ENCODE results near the gene ZNF792. TPM values are rescaled to one million over a fixed set of nuclear protein-coding genes. Genes with fewer than 3 reads are reported as not detected.

ZNF792 gene
- total and polyA plus RNA-seq, 2 of the 4 experiments (the other 2 are of a cell fraction), result 1.5 to 4.8 TPM

DNA sequence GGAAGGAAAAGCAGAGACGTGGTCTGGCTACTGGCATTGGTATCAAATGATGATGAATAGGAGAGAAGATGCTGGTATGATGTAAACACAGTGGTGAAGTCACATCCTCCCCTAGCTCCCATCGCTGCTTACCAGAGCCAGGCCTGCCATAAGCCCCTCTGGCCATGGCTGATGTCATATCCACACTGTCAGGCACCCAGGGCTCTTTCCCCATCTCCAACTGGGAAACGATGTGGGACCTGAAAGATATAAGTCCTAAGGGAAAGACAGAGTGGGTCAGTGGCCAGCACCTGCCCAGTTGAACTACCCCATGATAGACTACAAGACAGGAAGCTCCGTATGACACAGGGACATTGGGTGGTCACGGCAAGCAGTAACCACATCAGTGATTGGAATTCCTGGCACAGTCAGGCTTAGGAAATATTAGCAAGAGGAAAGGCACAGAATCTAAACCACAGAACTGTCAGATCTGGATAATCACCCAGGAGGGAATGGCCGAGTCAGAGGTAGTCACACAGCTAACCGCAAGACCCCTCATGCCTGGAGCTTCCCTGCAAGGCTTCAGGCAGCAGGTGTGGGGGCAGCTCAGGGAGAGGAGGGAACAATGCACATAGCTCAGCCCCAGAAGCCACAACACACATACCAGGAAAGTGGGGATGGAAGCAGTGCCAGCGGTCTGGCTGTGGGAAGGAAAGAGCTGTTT, 3.8 kb downstream of the ZNF792 start:
- peaks cover 20% of the 10 kb centered on the region for H3K9me1 ChIP-seq (ENCODE audit: insufficient read depth, low read length)
- H2AK9ac ChIP-seq (replicated peaks; ENCODE audit: low read depth, low read length, poor library complexity), result peak overlapping the region; percentile 15
- no CpG with 5 or more reads among the region's 8 CpGs for WGBS, 2 experiments (ENCODE audit: extremely low coverage in 2 of 2, insufficient read length in 1 of 2)
- no peak overlapping the region for H3K4ac ChIP-seq (ENCODE audit: low read depth, low read length)
- no peaks in the 10 kb centered on the region for H3K27me3 ChIP-seq (ENCODE audit: control insufficient read depth, insufficient read depth, low read length)
- H3K9ac ChIP-seq (ENCODE audit: low read depth, low read length), result no peak overlapping the region
- peaks cover 45 to 55% of the 10 kb centered on the region in 2 experiments for H3K79me1 ChIP-seq (ENCODE audit: low read depth in 1 of 2, low read length in 2 of 2)
- H3K4me2 ChIP-seq (ENCODE audit: low read depth, low read length), result no peak overlapping the region
- no peak overlapping the region; the same call in 1 of the 2 replicates for H2AK5ac ChIP-seq (ENCODE audit: low read depth, low read length)
- peaks cover 26% of the 10 kb centered on the region for H4K20me1 ChIP-seq (ENCODE audit: insufficient read depth, low read length)
- TF ChIP-seq BHLHE40 (IDR thresholded peaks at IDR 0.05; ENCODE audit: low read depth, low read length), result no peak
- no peak for TF ChIP-seq MAFK (IDR thresholded peaks at IDR 0.05; ENCODE audit: low read depth, low read length)
- TF ChIP-seq RAD21 (IDR thresholded peaks at IDR 0.05; ENCODE audit: low read length), result no peak
- TF ChIP-seq FOS (IDR thresholded peaks at IDR 0.05; ENCODE audit: low read depth, low read length), result no peak
- no peak for TF ChIP-seq SMC3 (IDR thresholded peaks at IDR 0.05; ENCODE audit: low read depth, low read length)
- no peak for TF ChIP-seq MXI1 (IDR thresholded peaks at IDR 0.05; ENCODE audit: borderline replicate concordance, low read depth, low read length)
- TF ChIP-seq, protein P1, sequence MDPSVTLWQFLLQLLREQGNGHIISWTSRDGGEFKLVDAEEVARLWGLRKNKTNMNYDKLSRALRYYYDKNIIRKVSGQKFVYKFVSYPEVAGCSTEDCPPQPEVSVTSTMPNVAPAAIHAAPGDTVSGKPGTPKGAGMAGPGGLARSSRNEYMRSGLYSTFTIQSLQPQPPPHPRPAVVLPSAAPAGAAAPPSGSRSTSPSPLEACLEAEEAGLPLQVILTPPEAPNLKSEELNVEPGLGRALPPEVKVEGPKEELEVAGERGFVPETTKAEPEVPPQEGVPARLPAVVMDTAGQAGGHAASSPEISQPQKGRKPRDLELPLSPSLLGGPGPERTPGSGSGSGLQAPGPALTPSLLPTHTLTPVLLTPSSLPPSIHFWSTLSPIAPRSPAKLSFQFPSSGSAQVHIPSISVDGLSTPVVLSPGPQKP (IDR thresholded peaks at IDR 0.05; ENCODE audit: borderline replicate concordance, low read depth, low read length), result no peak
- TF ChIP-seq CEBPB (IDR thresholded peaks at IDR 0.05; ENCODE audit: low read depth, low read length), result no peak
- TF ChIP-seq CHD1 (IDR thresholded peaks at IDR 0.05; ENCODE audit: low read depth, low read length), result no peak
- no peak for TF ChIP-seq USF2 (IDR thresholded peaks at IDR 0.05; ENCODE audit: low read depth, low read length)
- TF ChIP-seq NFE2L2 (IDR thresholded peaks at IDR 0.05; ENCODE audit: low read depth, low read length), result no peak
- TF ChIP-seq, protein P2, sequence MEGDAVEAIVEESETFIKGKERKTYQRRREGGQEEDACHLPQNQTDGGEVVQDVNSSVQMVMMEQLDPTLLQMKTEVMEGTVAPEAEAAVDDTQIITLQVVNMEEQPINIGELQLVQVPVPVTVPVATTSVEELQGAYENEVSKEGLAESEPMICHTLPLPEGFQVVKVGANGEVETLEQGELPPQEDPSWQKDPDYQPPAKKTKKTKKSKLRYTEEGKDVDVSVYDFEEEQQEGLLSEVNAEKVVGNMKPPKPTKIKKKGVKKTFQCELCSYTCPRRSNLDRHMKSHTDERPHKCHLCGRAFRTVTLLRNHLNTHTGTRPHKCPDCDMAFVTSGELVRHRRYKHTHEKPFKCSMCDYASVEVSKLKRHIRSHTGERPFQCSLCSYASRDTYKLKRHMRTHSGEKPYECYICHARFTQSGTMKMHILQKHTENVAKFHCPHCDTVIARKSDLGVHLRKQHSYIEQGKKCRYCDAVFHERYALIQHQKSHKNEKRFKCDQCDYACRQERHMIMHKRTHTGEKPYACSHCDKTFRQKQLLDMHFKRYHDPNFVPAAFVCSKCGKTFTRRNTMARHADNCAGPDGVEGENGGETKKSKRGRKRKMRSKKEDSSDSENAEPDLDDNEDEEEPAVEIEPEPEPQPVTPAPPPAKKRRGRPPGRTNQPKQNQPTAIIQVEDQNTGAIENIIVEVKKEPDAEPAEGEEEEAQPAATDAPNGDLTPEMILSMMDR (conservative IDR thresholded peaks at IDR 0.05; ENCODE audit: low read depth, low read length), result no peak
- TF ChIP-seq RFX5 (IDR thresholded peaks at IDR 0.05; ENCODE audit: low read depth, low read length), result no peak
- TF ChIP-seq RCOR1 (IDR thresholded peaks at IDR 0.05; ENCODE audit: insufficient replicate concordance, low read length), result no peak
- TF ChIP-seq MAZ (IDR thresholded peaks at IDR 0.05; ENCODE audit: borderline replicate concordance, low read depth, low read length), result no peak
- TF ChIP-seq POLR2A (IDR thresholded peaks at IDR 0.05; ENCODE audit: low read depth, low read length), result no peak
- ChIA-PET POLR2A (ENCODE audit: unreplicated experiment) (no interaction called here), CTCF (no interaction called here)
- intact Hi-C loops (cut with micrococcal nuclease) (no loop called here), in situ Hi-C loops (cut with MboI; ENCODE audit: low sequenced_read_pairs) (no loop called here), dilution Hi-C loops (cut with HindIII; ENCODE audit: low sequenced_read_pairs, unreplicated experiment) (no loop called here)
- H4K5ac ChIP-seq (ENCODE audit: low read depth, low read length), result no peak overlapping the region
- no peak overlapping the region for H4K8ac ChIP-seq (ENCODE audit: low read depth in 2 of 2, low read length in 2 of 2)
- H2BK15ac ChIP-seq (ENCODE audit: low read depth, low read length), result no peak overlapping the region
- H3K9me3 ChIP-seq (ENCODE audit: control insufficient read depth, insufficient read depth, low read length), result peaks cover 41% of the 10 kb centered on the region
- no peak overlapping the region for H2BK20ac ChIP-seq (ENCODE audit: low read depth, low read length)
- BruUV-seq (replicated peaks), result no TSS peak
- peaks cover 3% of the 10 kb centered on the region for H3K4me1 ChIP-seq (ENCODE audit: control insufficient read depth, insufficient read depth, low read length)
- DNase-seq (peak; percentile 86), ATAC-seq (ENCODE audit: low read depth) (no peak)
- no peak overlapping the region for H2BK120ac ChIP-seq (ENCODE audit: low read depth, low read length)
- H4K91ac ChIP-seq (ENCODE audit: insufficient read depth, low read depth, low read length), result no peak overlapping the region
- H3K56ac ChIP-seq (ENCODE audit: extremely low read depth, insufficient read depth, low read length), result no peak overlapping the region
- H2AFZ ChIP-seq (replicated peaks; ENCODE audit: low read length, poor library complexity), result peak overlapping the region; percentile 63
- no peak overlapping the region for H3K27ac ChIP-seq (ENCODE audit: insufficient read depth, low read length)
- H3K14ac ChIP-seq (replicated peaks; ENCODE audit: low read depth, low read length), result no peak overlapping the region
- no peak overlapping the region for H3K23ac ChIP-seq (ENCODE audit: low read depth, low read length)
- H3K4me3 ChIP-seq (ENCODE audit: insufficient read depth, low read depth, low read length), result no peak overlapping the region
- H3K36me3 ChIP-seq (ENCODE audit: control insufficient read depth, insufficient read depth, low read length), result peaks cover 35% of the 10 kb centered on the region
- no peak overlapping the region for H2BK5ac ChIP-seq (ENCODE audit: low read depth, low read length, poor library complexity, severe bottlenecking)
- no peak overlapping the region for H3K18ac ChIP-seq (ENCODE audit: low read depth, low read length)

Data from IMR-90 (cell line).